Measurements from ENCODE around the gene UNC79.

UNC79 gene

GRCh38 chr14:93705513-93706156, 274.9 kb downstream of the UNC79 start:
- no peaks in the 10 kb centered on the region for H3K4me1 ChIP-seq (ENCODE audit: control insufficient read depth, insufficient read depth, low read length)
- H3K9me3 ChIP-seq (ENCODE audit: control insufficient read depth, insufficient read depth, low read depth, low read length), result no peaks in the 10 kb centered on the region
- ChIA-PET CTCF (no interaction called here), POLR2A (no interaction called here)
- H3K36me3 ChIP-seq (ENCODE audit: control insufficient read depth in 2 of 2, insufficient read depth in 1 of 2, low read length in 2 of 2), result no peaks in the 10 kb centered on the region
- TF ChIP-seq ZSCAN30 (tag by site-specific recombination; IDR thresholded peaks at IDR 0.05), result no peak
- TF ChIP-seq ZNF324 (tag by site-specific recombination; IDR thresholded peaks at IDR 0.05), result no peak
- TF ChIP-seq KLF7 (tag by site-specific recombination; IDR thresholded peaks at IDR 0.05; ENCODE audit: borderline replicate concordance), result no peak
- TF ChIP-seq ZNF600 (tag by site-specific recombination; IDR thresholded peaks at IDR 0.05), result no peak
- no peak for TF ChIP-seq ZNF2 (tag by site-specific recombination; IDR thresholded peaks at IDR 0.05)
- no peak for TF ChIP-seq ZNF18 (tag by site-specific recombination; IDR thresholded peaks at IDR 0.05)
- no peak for TF ChIP-seq ZNF37A (tag by site-specific recombination; IDR thresholded peaks at IDR 0.05)
- TF ChIP-seq, protein P1, sequence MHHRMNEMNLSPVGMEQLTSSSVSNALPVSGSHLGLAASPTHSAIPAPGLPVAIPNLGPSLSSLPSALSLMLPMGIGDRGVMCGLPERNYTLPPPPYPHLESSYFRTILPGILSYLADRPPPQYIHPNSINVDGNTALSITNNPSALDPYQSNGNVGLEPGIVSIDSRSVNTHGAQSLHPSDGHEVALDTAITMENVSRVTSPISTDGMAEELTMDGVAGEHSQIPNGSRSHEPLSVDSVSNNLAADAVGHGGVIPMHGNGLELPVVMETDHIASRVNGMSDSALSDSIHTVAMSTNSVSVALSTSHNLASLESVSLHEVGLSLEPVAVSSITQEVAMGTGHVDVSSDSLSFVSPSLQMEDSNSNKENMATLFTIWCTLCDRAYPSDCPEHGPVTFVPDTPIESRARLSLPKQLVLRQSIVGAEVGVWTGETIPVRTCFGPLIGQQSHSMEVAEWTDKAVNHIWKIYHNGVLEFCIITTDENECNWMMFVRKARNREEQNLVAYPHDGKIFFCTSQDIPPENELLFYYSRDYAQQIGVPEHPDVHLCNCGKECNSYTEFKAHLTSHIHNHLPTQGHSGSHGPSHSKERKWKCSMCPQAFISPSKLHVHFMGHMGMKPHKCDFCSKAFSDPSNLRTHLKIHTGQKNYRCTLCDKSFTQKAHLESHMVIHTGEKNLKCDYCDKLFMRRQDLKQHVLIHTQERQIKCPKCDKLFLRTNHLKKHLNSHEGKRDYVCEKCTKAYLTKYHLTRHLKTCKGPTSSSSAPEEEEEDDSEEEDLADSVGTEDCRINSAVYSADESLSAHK (tag by site-specific recombination; IDR thresholded peaks at IDR 0.05), result no peak
- no peak for TF ChIP-seq ZNF423 (tag by site-specific recombination; IDR thresholded peaks at IDR 0.05)
- TF ChIP-seq, protein P2, sequence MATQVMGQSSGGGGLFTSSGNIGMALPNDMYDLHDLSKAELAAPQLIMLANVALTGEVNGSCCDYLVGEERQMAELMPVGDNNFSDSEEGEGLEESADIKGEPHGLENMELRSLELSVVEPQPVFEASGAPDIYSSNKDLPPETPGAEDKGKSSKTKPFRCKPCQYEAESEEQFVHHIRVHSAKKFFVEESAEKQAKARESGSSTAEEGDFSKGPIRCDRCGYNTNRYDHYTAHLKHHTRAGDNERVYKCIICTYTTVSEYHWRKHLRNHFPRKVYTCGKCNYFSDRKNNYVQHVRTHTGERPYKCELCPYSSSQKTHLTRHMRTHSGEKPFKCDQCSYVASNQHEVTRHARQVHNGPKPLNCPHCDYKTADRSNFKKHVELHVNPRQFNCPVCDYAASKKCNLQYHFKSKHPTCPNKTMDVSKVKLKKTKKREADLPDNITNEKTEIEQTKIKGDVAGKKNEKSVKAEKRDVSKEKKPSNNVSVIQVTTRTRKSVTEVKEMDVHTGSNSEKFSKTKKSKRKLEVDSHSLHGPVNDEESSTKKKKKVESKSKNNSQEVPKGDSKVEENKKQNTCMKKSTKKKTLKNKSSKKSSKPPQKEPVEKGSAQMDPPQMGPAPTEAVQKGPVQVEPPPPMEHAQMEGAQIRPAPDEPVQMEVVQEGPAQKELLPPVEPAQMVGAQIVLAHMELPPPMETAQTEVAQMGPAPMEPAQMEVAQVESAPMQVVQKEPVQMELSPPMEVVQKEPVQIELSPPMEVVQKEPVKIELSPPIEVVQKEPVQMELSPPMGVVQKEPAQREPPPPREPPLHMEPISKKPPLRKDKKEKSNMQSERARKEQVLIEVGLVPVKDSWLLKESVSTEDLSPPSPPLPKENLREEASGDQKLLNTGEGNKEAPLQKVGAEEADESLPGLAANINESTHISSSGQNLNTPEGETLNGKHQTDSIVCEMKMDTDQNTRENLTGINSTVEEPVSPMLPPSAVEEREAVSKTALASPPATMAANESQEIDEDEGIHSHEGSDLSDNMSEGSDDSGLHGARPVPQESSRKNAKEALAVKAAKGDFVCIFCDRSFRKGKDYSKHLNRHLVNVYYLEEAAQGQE (tag by site-specific recombination; IDR thresholded peaks at IDR 0.05), result no peak
- no peak for TF ChIP-seq SETDB1 (IDR thresholded peaks at IDR 0.05; ENCODE audit: insufficient read length, low read length)
- TF ChIP-seq TSHZ1 (tag by site-specific recombination; IDR thresholded peaks at IDR 0.05; ENCODE audit: borderline replicate concordance), result no peak
- no peak for TF ChIP-seq ZFP69B (tag by site-specific recombination; IDR thresholded peaks at IDR 0.05)
- TF ChIP-seq RBAK (tag by site-specific recombination; IDR thresholded peaks at IDR 0.05), result no peak
- no peak for TF ChIP-seq BCL11B (tag by site-specific recombination; IDR thresholded peaks at IDR 0.05; ENCODE audit: low read depth)
- no peak for TF ChIP-seq GLI4 (tag by site-specific recombination; IDR thresholded peaks at IDR 0.05)
- TF ChIP-seq ZNF391 (tag by site-specific recombination; IDR thresholded peaks at IDR 0.05; ENCODE audit: borderline replicate concordance, low read depth), result no peak
- TF ChIP-seq ZNF449 (tag by site-specific recombination; IDR thresholded peaks at IDR 0.05), result no peak
- TF ChIP-seq, protein P3, sequence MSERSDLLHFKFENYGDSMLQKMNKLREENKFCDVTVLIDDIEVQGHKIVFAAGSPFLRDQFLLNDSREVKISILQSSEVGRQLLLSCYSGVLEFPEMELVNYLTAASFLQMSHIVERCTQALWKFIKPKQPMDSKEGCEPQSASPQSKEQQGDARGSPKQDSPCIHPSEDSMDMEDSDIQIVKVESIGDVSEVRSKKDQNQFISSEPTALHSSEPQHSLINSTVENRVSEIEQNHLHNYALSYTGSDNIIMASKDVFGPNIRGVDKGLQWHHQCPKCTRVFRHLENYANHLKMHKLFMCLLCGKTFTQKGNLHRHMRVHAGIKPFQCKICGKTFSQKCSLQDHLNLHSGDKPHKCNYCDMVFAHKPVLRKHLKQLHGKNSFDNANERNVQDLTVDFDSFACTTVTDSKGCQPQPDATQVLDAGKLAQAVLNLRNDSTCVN (tag by site-specific recombination; optimal IDR thresholded peaks at IDR 0.05), result no peak
- no peak for TF ChIP-seq ZNF549 (tag by site-specific recombination; IDR thresholded peaks at IDR 0.05)
- H3K27ac ChIP-seq (ENCODE audit: extremely low read depth, low read depth, low read length), result no peak overlapping the region
- no peak overlapping the region for H3K4me3 ChIP-seq (ENCODE audit: low read depth, low read length)

Data from HEK293 (cell line).